CD4-positive, alpha-beta T cell treated with Interferon alpha-2 for 1 hour (primary cell): ENCODE results near the gene ZNF483.
"Not testable (repeated sequence)": the region's sequence is repeated elsewhere in the genome, so short reads cannot be mapped to it uniquely, and the experiment has no call there.

Experiments
- DNase-seq, 2 donors: peaks; one replicate each; pipeline ENCODE4 v3.0.0-alpha.2; 2020 to 2022

ZNF483 gene

GRCh38 chr9:111548623-111549022, 23.6 kb downstream of the ZNF483 start:
- DNase-seq: no peak

- not testable (repeated sequence) for DNase-seq
Measured at GRCh38 chr9:111555425-111555824, 30.4 kb downstream of the ZNF483 start.

- no peak for DNase-seq
Measured at GRCh38 chr9:111559000-111559610, 34.1 kb downstream of the ZNF483 start.

GRCh38 chr9:111561165-111561719, 36.3 kb downstream of the ZNF483 start:
- DNase-seq: no peak

GRCh38 chr9:111566234-111566633, 41.3 kb downstream of the ZNF483 start:
- no peak for DNase-seq

GRCh38 chr9:111568127-111568526, 43.1 kb downstream of the ZNF483 start:
- peak in 1 of 2 donors; percentile 5 for DNase-seq

- DNase-seq: no peak
Measured at GRCh38 chr9:111572950-111573604, 48.1 kb downstream of the ZNF483 start.

GRCh38 chr9:111582888-111583287, 57.9 kb downstream of the ZNF483 start:
- no peak for DNase-seq

- DNase-seq: no peak
Measured at GRCh38 chr9:111586378-111586777, 61.4 kb downstream of the ZNF483 start.

- DNase-seq: no peak
Measured at GRCh38 chr9:111588846-111589245, 63.9 kb downstream of the ZNF483 start.

- DNase-seq: peak; percentile 60 to 71
Measured at GRCh38 chr9:111597852-111598732, 73.1 kb downstream of the ZNF483 start.

- no peak for DNase-seq
Measured at GRCh38 chr9:111598733-111599091, 73.7 kb downstream of the ZNF483 start.

GRCh38 chr9:111599092-111599954, 74.3 kb downstream of the ZNF483 start, which contains the start of gene PTGR1:
Gene PTGR1 (minus strand): TSS chr9:111599647. CDS start chr9:111597422, 2,225 bp downstream.
- DNase-seq: peak in 1 of 2 donors; percentile 9

GRCh38 chr9:111599955-111600343, 75.0 kb downstream of the ZNF483 start:
- no peak for DNase-seq

GRCh38 chr9:111601237-111602018, 76.4 kb downstream of the ZNF483 start:
- DNase-seq: no peak

- no peak for DNase-seq
Measured at GRCh38 chr9:111603041-111603440, 78.1 kb downstream of the ZNF483 start.

GRCh38 chr9:111604054-111604615, 79.2 kb downstream of the ZNF483 start:
- no peak for DNase-seq

- DNase-seq: no peak
Measured at GRCh38 chr9:111605041-111605559, 80.1 kb downstream of the ZNF483 start.

GRCh38 chr9:111610149-111610548, 85.2 kb downstream of the ZNF483 start:
- DNase-seq: no peak

- no peak for DNase-seq
Measured at GRCh38 chr9:111610845-111611244, 85.9 kb downstream of the ZNF483 start.
